GM18517 (cell line): ENCODE results near the gene TARBP2.

Source experiments
- ATAC-seq: cut with Tn5 transposase; IDR thresholded peaks from one replicate; pipeline ENCODE4 v1.9.1; 2021; ENCODE audit warnings: mild to moderate bottlenecking, moderate library complexity; ENCODE audit not compliant: unreplicated experiment

The TARBP2 gene

DNA sequence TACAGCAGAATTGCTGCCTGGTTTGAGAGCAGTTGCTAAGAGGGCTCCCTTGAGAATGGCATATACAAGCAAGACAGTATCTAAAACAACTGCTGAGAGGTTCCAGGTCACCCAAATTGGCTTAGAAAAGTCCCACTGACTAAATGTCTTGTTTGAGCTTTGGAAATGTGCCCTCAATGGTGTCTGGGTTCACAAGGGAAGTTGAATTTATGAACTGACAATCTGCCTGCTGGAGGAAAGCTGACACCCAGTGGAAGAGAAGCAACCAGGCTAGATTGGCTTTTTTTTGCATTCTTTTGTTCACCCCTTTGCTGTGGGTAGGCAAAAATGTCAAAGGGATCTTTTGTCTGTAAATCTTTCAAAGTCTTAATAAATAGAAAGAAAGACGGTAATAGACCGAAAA is 50.8 kb downstream of the TARBP2 start:
- ATAC-seq, result no peak

DNA sequence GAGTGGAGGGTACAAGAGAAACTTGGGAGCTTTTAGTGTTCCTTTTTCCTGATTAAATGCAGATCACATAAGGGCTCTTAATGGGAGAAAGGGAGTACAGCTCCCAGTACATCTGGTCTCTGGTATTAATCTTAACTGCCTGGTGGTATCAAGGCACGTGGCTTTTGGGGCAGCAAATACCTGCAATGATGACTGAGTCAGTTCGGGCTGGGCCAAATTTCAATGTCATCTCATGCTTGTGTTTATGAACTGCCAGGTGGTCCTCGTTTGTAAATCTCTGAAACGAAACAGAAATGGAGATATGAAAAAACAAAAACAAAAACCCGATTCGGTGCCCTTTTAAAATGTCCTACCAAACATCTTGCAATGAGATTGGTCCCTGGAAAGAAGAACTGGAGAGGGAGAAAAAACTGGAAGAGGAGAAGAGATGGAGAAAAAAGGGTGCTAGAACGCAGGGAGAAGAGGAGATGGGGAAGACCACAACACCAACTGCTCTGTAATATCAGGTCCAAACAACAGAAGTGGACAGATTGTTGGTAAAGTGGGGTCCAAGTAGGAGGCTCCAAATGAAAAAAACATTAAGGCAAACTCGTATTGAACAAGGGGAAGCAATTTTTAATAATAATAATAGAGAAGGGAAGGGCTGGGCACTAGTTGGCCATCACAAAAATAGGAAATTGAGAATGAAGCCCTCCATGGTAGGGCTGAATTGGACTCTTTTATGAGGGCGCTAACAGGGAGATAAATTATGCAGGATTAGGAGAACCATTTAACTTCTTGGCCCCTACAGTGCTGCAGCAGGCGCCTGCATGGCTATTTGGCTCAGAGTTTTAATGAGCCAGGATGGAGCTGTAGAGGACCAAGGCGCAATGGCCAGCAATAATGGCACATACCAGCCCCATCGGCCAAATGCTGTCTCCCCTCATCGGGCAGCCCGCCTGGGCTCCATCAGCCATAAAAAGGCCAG is 51.6 kb downstream of the TARBP2 start:
- no peak for ATAC-seq
